Karpas-422 (cell line): ENCODE results near the gene SOS1. TPM values are rescaled to one million over a fixed set of nuclear protein-coding genes. Genes with fewer than 3 reads are reported as not detected.
"Not testable (repeated sequence)": the region's sequence is repeated elsewhere in the genome, so short reads cannot be mapped to it uniquely, and the experiment has no call there.

Source experiments
- DNase-seq: peaks from one replicate; pipeline ENCODE4 v3.0.0-alpha.2; 2015
- H2AFZ ChIP-seq: fragments of 200-600 bp; sonication (generic); 2 replicates; pipeline ENCODE4 v1.6.1; 2014; ENCODE audit warnings: antibody characterized with exemption, low read length, mixed read lengths
- H3K27ac ChIP-seq: fragments of 200-600 bp; sonication (generic); 2 replicates; pipeline ENCODE4 v1.5.1; 2014; ENCODE audit warnings: mild to moderate bottlenecking, low read length, moderate library complexity
- H3K27me3 ChIP-seq: fragments of 200-600 bp; sonication (generic); 2 replicates; pipeline ENCODE4 v1.6.1; 2014; ENCODE audit warnings: low read length, mixed read lengths
- H3K36me3 ChIP-seq: fragments of 200-600 bp; sonication (generic); 2 replicates; pipeline ENCODE4 v1.6.1; 2014; ENCODE audit warnings: low read length, mixed read lengths; ENCODE audit not compliant: insufficient read depth
- H3K4me1 ChIP-seq: fragments of 200-600 bp; sonication (generic); 2 replicates; pipeline ENCODE4 v1.6.1; 2014; ENCODE audit warnings: mild to moderate bottlenecking, low read length, mixed read lengths
- H3K4me2 ChIP-seq: fragments of 200-600 bp; sonication (generic); 2 replicates; pipeline ENCODE4 v1.6.1; 2014; ENCODE audit warnings: low read length, low read depth, mild to moderate bottlenecking; ENCODE audit not compliant: poor library complexity, severe bottlenecking
- H3K4me3 ChIP-seq: fragments of 200-600 bp; sonication (generic); 2 replicates; pipeline ENCODE4 v1.5.1; 2014; ENCODE audit warnings: mild to moderate bottlenecking, antibody characterized with exemption, low read length, mixed read lengths
- H3K79me2 ChIP-seq: fragments of 200-600 bp; sonication (generic); 2 replicates; pipeline ENCODE4 v1.6.1; 2014; ENCODE audit warnings: mild to moderate bottlenecking, low read length, mixed read lengths
- H3K9ac ChIP-seq: fragments of 200-600 bp; sonication (generic); 2 replicates; pipeline ENCODE4 v1.6.0; 2014; ENCODE audit warnings: low read length
- H3K9me2 ChIP-seq: fragments of 200-600 bp; sonication (generic), shearing (Covaris generic); replicated peaks from 2 replicates; pipeline ENCODE4 v1.6.0; 2014; ENCODE audit warnings: mild to moderate bottlenecking, low read length, moderate library complexity; ENCODE audit not compliant: insufficient read depth
- H3K9me3 ChIP-seq: fragments of 300-700, 200-600 bp; sonication (generic); 2 replicates; pipeline ENCODE4 v1.6.1; 2014; ENCODE audit warnings: low read length, mixed read lengths
- H4K20me1 ChIP-seq: fragments of 200-600 bp; sonication (generic); 2 replicates; pipeline ENCODE4 v1.6.1; 2014; ENCODE audit warnings: mild to moderate bottlenecking, antibody characterized with exemption, low read length, low read depth; ENCODE audit not compliant: insufficient read depth
- total RNA-seq: library from RNA; depleted of rRNA; stranded (reverse); fragments of >200 nt; shearing (Covaris generic); gene quantifications from 2 replicates; pipeline ENCODE4 v1.2.3, GENCODE V29; 2014; ENCODE audit warnings: low replicate concordance

SOS1 gene
- total RNA-seq, 1 experiment from 2014 or later = 91.7 TPM

GRCh38 chr2:39142904-39143605 lies 22.2 kb upstream of the SOS1 start:
- H3K79me2 ChIP-seq = no peaks in the 10 kb centered on the region
- peaks cover 53% of the 10 kb centered on the region for H3K4me1 ChIP-seq
- DNase-seq = peak; percentile 61
- no peaks in the 10 kb centered on the region for H3K9me2 ChIP-seq
- H3K9me3 ChIP-seq = no peaks in the 10 kb centered on the region
- peak overlapping the region; percentile 9 for H3K9ac ChIP-seq
- H2AFZ ChIP-seq = peak overlapping the region; percentile 27
- H3K27ac ChIP-seq = peak overlapping the region; percentile 94
- H4K20me1 ChIP-seq = no peaks in the 10 kb centered on the region
- no peaks in the 10 kb centered on the region for H3K36me3 ChIP-seq
- no peaks in the 10 kb centered on the region for H3K27me3 ChIP-seq
- H3K4me2 ChIP-seq = peak overlapping the region; percentile 31
- H3K4me3 ChIP-seq = no peak overlapping the region

DNA sequence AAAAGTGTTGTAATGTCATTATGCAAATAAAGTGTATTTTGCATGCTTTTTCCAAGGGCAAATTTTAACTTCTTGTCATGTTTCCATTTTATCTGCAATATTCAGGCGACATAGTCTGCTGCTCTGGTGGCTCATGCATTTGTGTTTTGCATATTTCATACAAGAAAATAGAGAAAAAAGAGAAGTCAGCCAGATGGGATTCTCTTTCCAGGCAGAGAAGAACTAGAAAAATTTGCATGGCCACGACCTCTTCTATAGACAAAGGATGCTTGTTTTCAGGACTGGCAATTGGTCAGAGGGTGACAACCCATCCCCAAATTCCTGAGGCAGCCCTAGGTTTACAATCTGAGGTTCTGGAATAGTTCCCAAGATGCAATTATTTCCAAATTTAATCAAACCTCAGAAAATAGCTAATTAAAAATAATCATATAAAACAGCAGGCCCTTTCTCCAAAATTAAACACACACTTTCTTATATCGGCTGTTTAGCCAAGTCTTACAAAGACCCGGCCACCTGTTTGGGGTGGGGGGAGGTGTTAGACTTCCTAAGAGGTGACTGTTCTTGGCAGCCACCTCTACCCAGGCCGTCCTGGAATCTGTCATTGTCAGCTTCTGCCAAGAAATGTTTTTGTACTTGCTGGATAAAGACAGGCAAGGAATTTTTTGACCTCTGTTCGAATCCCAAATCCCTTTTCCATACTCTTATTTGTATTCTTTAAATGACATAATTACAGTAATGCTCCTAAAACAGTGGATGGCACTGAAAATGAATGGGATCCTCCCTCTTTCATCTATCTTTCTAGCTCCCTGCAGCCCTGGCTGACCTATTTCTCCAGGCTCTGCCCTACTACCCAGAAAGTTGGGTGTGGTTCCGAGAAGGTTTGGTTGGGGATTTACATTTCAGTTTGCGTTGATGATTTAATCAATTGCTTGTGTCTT lies 20.8 kb upstream of the SOS1 start:
- peaks cover 59% of the 10 kb centered on the region for H3K4me1 ChIP-seq
- no peaks in the 10 kb centered on the region for H4K20me1 ChIP-seq
- no peaks in the 10 kb centered on the region for H3K9me3 ChIP-seq
- no peak overlapping the region for H2AFZ ChIP-seq
- DNase-seq = peak; percentile 96
- peak overlapping the region; percentile 94 for H3K27ac ChIP-seq
- H3K9ac ChIP-seq = peak overlapping the region; percentile 54
- H3K79me2 ChIP-seq = no peaks in the 10 kb centered on the region
- peak overlapping the region; percentile 44 for H3K4me3 ChIP-seq
- no peaks in the 10 kb centered on the region for H3K9me2 ChIP-seq
- peak overlapping the region; percentile 74 for H3K4me2 ChIP-seq
- H3K27me3 ChIP-seq = no peaks in the 10 kb centered on the region
- no peaks in the 10 kb centered on the region for H3K36me3 ChIP-seq

DNA sequence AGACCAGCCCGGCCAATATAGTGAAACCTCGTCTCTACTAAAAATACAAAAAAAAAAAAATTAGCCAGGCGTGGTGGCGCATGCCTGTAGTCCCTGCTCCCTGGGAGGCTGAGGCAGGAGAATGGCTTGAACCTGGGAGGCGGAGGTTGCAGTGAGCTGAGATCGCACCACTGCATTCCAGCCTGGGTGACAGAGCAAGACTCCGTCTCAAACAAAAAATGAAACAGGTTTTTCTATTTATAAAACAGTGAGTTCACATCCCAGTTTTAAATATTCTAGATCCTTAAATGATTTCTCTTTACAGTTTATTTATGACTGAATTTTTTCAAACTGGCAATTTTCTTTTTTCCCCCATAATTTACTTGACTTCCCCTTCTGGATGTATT lies 20.1 kb upstream of the SOS1 start:
- peak overlapping the region; percentile 29; the same call in 1 of the 2 replicates for H3K4me3 ChIP-seq

DNA sequence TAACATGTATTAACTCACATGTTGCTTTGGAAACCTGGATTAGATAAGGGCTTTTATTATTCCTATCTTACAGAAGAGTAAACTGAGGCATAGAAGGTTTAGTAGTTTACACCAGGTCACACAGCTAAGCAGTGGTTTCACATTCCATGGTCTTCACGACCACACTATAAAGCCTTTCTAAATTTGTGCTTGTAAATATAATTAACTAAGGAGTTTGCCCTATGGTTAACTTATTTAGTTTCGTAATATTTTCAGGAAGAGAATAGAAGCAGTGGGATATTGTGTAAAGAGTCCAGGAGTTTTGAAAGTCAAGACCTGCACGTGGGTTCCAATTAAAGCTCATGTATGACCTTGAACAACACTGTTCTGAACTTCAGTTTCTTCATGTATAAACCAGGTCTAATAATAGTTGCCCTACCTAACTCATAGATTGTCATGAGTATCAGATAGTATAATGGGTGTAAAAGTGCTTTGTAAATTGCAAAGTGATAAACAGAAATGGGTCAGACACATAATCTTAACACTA lies 19.5 kb upstream of the SOS1 start:
- H3K79me2 ChIP-seq = no peaks in the 10 kb centered on the region
- no peaks in the 10 kb centered on the region for H3K27me3 ChIP-seq
- peak overlapping the region; percentile 44 for H3K9ac ChIP-seq
- H3K4me1 ChIP-seq = peaks cover 68% of the 10 kb centered on the region
- no peaks in the 10 kb centered on the region for H3K9me2 ChIP-seq
- H3K9me3 ChIP-seq = no peaks in the 10 kb centered on the region
- no peaks in the 10 kb centered on the region for H4K20me1 ChIP-seq
- peak overlapping the region; percentile 94 for H3K27ac ChIP-seq
- H3K36me3 ChIP-seq = no peaks in the 10 kb centered on the region
- H3K4me2 ChIP-seq = peak overlapping the region; percentile 74
- peak; percentile 57 for DNase-seq
- H3K4me3 ChIP-seq = peak overlapping the region; percentile 29
- peak overlapping the region; percentile 47; the same call in 1 of the 2 replicates for H2AFZ ChIP-seq

More for the DNA sequence above, 20.1 kb upstream of the SOS1 start:
- not testable (repeated sequence) for H3K9me2 ChIP-seq, DNase-seq, H4K20me1 ChIP-seq, H3K79me2 ChIP-seq, H3K9me3 ChIP-seq, H3K36me3 ChIP-seq, H2AFZ ChIP-seq, H3K27me3 ChIP-seq
- peaks cover 63% of the 10 kb centered on the region for H3K4me1 ChIP-seq
- H3K27ac ChIP-seq = peak overlapping the region; percentile 94
- H3K4me2 ChIP-seq = peak overlapping the region; percentile 74
- H3K9ac ChIP-seq = peak overlapping the region; percentile 44; the same call in 1 of the 2 replicates

DNA sequence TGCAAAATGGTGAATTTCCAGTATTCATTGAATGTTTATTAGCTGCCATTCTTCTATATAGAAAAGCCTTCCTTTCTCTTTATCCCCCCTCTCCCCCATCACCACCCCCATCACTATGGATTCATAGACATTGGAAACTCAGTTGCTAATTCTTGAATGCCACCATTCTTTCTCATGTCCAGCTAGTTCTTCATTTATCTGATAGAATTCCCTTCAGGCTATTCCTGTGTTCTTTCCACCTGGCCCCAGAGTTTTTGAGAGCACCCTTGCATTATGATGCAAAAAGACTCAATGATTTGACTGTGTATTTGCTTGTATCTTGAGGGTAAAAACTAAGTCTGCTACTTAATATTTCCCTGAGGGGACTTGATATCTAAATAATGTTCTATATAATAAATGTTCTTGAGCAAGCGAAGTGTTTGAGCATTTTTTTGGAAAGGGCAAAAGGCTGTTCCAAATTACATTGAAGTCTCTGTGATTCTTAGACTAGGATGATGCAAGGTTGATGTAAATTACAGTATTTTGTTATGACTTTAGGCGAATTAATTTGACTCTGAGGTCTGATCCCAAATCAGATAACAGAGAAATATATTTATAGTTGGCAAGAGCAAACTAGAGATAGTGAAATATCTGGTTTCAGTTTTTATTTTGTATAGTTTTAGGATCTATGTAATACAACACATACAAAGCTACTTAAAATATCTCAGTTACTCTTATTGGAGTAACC lies 18.8 kb upstream of the SOS1 start:
- no peaks in the 10 kb centered on the region for H3K9me2 ChIP-seq
- H3K9me3 ChIP-seq = no peaks in the 10 kb centered on the region
- H2AFZ ChIP-seq = peak overlapping the region; percentile 47; the same call in 1 of the 2 replicates
- peak overlapping the region; percentile 29 for H3K4me3 ChIP-seq
- peaks cover 68% of the 10 kb centered on the region for H3K4me1 ChIP-seq
- peak; percentile 49 for DNase-seq
- no peaks in the 10 kb centered on the region for H4K20me1 ChIP-seq
- H3K36me3 ChIP-seq = no peaks in the 10 kb centered on the region
- peak overlapping the region; percentile 74 for H3K4me2 ChIP-seq
- peak overlapping the region; percentile 44 for H3K9ac ChIP-seq
- no peaks in the 10 kb centered on the region for H3K27me3 ChIP-seq
- H3K79me2 ChIP-seq = no peaks in the 10 kb centered on the region
- peak overlapping the region; percentile 94 for H3K27ac ChIP-seq

- no peaks in the 10 kb centered on the region for H3K27me3 ChIP-seq
- H2AFZ ChIP-seq = no peak overlapping the region
- no peaks in the 10 kb centered on the region for H3K36me3 ChIP-seq
- no peaks in the 10 kb centered on the region for H3K9me2 ChIP-seq
- peak overlapping the region; percentile 94 for H3K27ac ChIP-seq
- H3K79me2 ChIP-seq = no peaks in the 10 kb centered on the region
- H3K4me2 ChIP-seq = no peak overlapping the region
- DNase-seq = no peak
- H3K9me3 ChIP-seq = no peaks in the 10 kb centered on the region
- no peak overlapping the region for H3K4me3 ChIP-seq
- no peak overlapping the region for H3K9ac ChIP-seq
- peaks cover 67% of the 10 kb centered on the region for H3K4me1 ChIP-seq
- no peaks in the 10 kb centered on the region for H4K20me1 ChIP-seq
Observed at GRCh38 chr2:39138837-39139211, 18.0 kb upstream of the SOS1 start.

DNA sequence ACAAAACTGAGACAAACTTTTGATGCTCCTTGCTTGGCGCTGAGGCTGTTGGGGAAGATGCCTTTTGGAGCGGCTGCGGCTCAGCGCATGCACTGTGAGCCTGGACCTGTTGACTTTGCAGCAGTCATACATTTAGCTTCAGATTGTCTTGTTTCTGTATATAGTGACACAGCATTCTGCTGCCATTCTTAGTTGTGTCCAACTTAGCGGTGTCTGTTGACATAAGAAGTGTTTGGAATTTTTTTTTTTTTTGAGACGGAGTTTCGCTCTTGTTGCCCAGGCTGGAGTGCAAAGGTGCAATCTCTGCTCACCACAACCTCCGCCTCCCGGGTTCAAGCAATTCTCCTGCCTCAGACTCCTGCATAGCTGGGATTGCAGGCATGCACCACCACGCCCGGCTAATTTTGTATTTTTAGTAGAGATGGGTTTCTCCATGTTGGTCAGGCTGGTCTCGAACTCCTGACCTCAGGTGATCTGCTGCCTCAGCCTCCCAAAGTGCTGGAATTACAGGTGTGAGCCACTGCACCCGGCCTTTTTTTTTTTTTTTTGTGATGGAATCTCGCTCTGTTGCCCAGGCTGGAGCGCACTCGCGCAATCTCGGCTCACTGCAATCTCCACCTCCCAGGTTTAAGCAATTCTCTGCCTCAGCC lies 17.5 kb upstream of the SOS1 start:
- DNase-seq, H4K20me1 ChIP-seq, H3K36me3 ChIP-seq, H3K9me3 ChIP-seq, H3K9ac ChIP-seq, H3K27ac ChIP-seq, H3K79me2 ChIP-seq, H2AFZ ChIP-seq, H3K9me2 ChIP-seq, H3K4me3 ChIP-seq, H3K27me3 ChIP-seq, H3K4me2 ChIP-seq: not testable (repeated sequence)
- peaks cover 67% of the 10 kb centered on the region for H3K4me1 ChIP-seq
